ENCODE measurements around the gene RNU6-1.

DNA sequence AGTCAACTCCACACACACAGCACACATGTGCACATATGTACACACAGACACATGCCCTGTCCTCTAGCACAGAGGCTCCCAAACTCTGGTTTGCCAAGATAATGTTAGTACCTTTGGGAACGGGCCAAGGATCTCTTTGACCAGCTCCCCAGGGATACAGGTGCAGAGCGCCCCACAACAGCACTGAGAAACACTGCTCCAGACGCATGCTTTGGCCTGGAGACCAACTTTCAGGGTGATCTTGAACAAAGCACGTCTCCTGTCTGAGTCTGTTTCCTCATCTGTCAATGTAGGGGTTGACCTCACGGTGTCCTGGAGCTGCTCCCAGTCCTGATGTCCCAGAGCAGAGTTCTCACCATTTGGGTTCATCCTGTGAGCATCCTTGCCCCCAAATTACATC lies 30.4 kb downstream of the RNU6-1 start:
- no peak for TF ChIP-seq POLR2A (IDR thresholded peaks at IDR 0.05)
- TF ChIP-seq, protein P1, sequence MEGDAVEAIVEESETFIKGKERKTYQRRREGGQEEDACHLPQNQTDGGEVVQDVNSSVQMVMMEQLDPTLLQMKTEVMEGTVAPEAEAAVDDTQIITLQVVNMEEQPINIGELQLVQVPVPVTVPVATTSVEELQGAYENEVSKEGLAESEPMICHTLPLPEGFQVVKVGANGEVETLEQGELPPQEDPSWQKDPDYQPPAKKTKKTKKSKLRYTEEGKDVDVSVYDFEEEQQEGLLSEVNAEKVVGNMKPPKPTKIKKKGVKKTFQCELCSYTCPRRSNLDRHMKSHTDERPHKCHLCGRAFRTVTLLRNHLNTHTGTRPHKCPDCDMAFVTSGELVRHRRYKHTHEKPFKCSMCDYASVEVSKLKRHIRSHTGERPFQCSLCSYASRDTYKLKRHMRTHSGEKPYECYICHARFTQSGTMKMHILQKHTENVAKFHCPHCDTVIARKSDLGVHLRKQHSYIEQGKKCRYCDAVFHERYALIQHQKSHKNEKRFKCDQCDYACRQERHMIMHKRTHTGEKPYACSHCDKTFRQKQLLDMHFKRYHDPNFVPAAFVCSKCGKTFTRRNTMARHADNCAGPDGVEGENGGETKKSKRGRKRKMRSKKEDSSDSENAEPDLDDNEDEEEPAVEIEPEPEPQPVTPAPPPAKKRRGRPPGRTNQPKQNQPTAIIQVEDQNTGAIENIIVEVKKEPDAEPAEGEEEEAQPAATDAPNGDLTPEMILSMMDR (IDR thresholded peaks at IDR 0.05): no peak

All from breast epithelium (tissue), 3 donors.